ENCODE results near the gene TSHZ3. TPM values are rescaled to one million over a fixed set of nuclear protein-coding genes. Genes with fewer than 3 reads are reported as not detected.

TSHZ3 gene
- total RNA-seq, 1 experiment from 2014 or later = 0.05 TPM

GRCh38 chr19:31301306-31301980 is 47.8 kb downstream of the TSHZ3 start:
- H3K9me2 ChIP-seq (ENCODE audit: insufficient read depth) = no peaks in the 10 kb centered on the region
- H2AFZ ChIP-seq (ENCODE audit: low read depth, low read length, poor library complexity, severe bottlenecking) = no peak overlapping the region
- H3K79me2 ChIP-seq (ENCODE audit: insufficient read depth, low read length) = no peaks in the 10 kb centered on the region
- H3K9me3 ChIP-seq (ENCODE audit: control insufficient read depth in 1 of 2, insufficient read depth in 1 of 2, low read depth in 1 of 2, low read length in 2 of 2) = peaks cover 12 to 37% of the 10 kb centered on the region in 2 experiments; a peak in 3 of 4 replicates
- H4K20me1 ChIP-seq (ENCODE audit: insufficient read depth) = no peaks in the 10 kb centered on the region
- H3K4me2 ChIP-seq (ENCODE audit: low read length) = no peak overlapping the region
- TF ChIP-seq CEBPB (IDR thresholded peaks at IDR 0.05; ENCODE audit: low read depth) = no peak
- no peak for TF ChIP-seq TCF7L2 (IDR thresholded peaks at IDR 0.05; ENCODE audit: borderline replicate concordance, extremely low read depth, insufficient read depth, insufficient read length)
- TF ChIP-seq FOSL1 (IDR thresholded peaks at IDR 0.05; ENCODE audit: low read depth) = no peak
- TF ChIP-seq CBX3 (IDR thresholded peaks at IDR 0.05; ENCODE audit: low read depth) = no peak
- TF ChIP-seq, protein P1, sequence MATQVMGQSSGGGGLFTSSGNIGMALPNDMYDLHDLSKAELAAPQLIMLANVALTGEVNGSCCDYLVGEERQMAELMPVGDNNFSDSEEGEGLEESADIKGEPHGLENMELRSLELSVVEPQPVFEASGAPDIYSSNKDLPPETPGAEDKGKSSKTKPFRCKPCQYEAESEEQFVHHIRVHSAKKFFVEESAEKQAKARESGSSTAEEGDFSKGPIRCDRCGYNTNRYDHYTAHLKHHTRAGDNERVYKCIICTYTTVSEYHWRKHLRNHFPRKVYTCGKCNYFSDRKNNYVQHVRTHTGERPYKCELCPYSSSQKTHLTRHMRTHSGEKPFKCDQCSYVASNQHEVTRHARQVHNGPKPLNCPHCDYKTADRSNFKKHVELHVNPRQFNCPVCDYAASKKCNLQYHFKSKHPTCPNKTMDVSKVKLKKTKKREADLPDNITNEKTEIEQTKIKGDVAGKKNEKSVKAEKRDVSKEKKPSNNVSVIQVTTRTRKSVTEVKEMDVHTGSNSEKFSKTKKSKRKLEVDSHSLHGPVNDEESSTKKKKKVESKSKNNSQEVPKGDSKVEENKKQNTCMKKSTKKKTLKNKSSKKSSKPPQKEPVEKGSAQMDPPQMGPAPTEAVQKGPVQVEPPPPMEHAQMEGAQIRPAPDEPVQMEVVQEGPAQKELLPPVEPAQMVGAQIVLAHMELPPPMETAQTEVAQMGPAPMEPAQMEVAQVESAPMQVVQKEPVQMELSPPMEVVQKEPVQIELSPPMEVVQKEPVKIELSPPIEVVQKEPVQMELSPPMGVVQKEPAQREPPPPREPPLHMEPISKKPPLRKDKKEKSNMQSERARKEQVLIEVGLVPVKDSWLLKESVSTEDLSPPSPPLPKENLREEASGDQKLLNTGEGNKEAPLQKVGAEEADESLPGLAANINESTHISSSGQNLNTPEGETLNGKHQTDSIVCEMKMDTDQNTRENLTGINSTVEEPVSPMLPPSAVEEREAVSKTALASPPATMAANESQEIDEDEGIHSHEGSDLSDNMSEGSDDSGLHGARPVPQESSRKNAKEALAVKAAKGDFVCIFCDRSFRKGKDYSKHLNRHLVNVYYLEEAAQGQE (IDR thresholded peaks at IDR 0.05; ENCODE audit: low read depth) = no peak
- no peak for TF ChIP-seq ELF1 (IDR thresholded peaks at IDR 0.05; ENCODE audit: borderline replicate concordance, low read depth)
- no peak overlapping the region for H3K27ac ChIP-seq (ENCODE audit: low read depth, low read length)
- no peaks in the 10 kb centered on the region for H3K4me1 ChIP-seq (ENCODE audit: control insufficient read depth in 1 of 2, insufficient read depth in 2 of 2, low read length in 2 of 2)
- intact Hi-C loops (cut with micrococcal nuclease) = no loop called here
- RAD21 ChIA-PET (ENCODE audit: low non-redundant PET in 1 of 2, low total read pairs in 2 of 2, uncharacterized antibody in 2 of 2, unreplicated experiment in 2 of 2) = no interaction called here
- H3K9ac ChIP-seq (ENCODE audit: low read length) = no peak overlapping the region
- H3K36me3 ChIP-seq (ENCODE audit: control insufficient read depth in 1 of 2, insufficient read depth in 2 of 2, low read length in 2 of 2) = no peaks in the 10 kb centered on the region
- CTCF ChIA-PET = no interaction called here
- no peaks in the 10 kb centered on the region for H3K27me3 ChIP-seq (ENCODE audit: insufficient read depth, low read length)
- POLR2A ChIA-PET = no interaction called here
- ATAC-seq = no peak
- no peak for DNase-seq (ENCODE audit: low read depth, low spot score)
- no peak overlapping the region for H3K4me3 ChIP-seq (replicated peaks in 1 of 2; ENCODE audit: low read depth in 1 of 2, low read length in 2 of 2)
- no TSS peak for BruUV-seq (replicated peaks)

Data from HCT116 (cell line).